ENCODE measurements around the gene CALCB.

- TF ChIP-seq REST (IDR thresholded peaks at IDR 0.05; ENCODE audit: insufficient read depth in 1 of 2, low read depth in 2 of 2, low read length in 2 of 2) (no peak), TAF1 (IDR thresholded peaks at IDR 0.05; ENCODE audit: borderline replicate concordance, insufficient read depth, low read length) (no peak), POLR2AphosphoS5 (IDR thresholded peaks at IDR 0.05; ENCODE audit: low read depth, low read length) (no peak), FOXP2 (optimal IDR thresholded peaks at IDR 0.05; ENCODE audit: borderline replicate concordance, extremely low read depth, extremely low read length, insufficient read depth) (no peak)
Measured at GRCh38 chr11:15111215-15111614, 37.8 kb downstream of the CALCB start.

Measured in PFSK-1 (cell line).